ENCODE measurements around the gene IL17B. TPM values are rescaled to one million over a fixed set of nuclear protein-coding genes. Genes with fewer than 3 reads are reported as not detected.
A peak's percentile ranks its signal among the peaks of the same experiment; 100 is the strongest.

Gene IL17B
- total RNA-seq, 1 donor from 2014 or later = 2.7 TPM

- peaks cover 22% of the 10 kb centered on the region for H3K4me1 ChIP-seq
- DNase-seq (ENCODE audit: extremely low spot score in 2 of 2) = no peak
- intact Hi-C loops (cut with DNase I) = no loop called here
- no peak overlapping the region for H3K27ac ChIP-seq
- H3K4me3 ChIP-seq = no peak overlapping the region
- H3K27me3 ChIP-seq = no peaks in the 10 kb centered on the region
- H3K36me3 ChIP-seq = no peaks in the 10 kb centered on the region
- TF ChIP-seq POLR2AphosphoS5 (IDR thresholded peaks at IDR 0.05; ENCODE audit: insufficient read depth in 1 of 2, low read depth in 1 of 2) = no peak
- no peak for TF ChIP-seq POLR2A (IDR thresholded peaks at IDR 0.05)
- TF ChIP-seq CTCF (IDR thresholded peaks at IDR 0.05) = no peak
- no peaks in the 10 kb centered on the region for H3K9me3 ChIP-seq
These were observed 11.0 kb downstream of the IL17B start for GRCh38 chr5:149367972-149368645.

DNA sequence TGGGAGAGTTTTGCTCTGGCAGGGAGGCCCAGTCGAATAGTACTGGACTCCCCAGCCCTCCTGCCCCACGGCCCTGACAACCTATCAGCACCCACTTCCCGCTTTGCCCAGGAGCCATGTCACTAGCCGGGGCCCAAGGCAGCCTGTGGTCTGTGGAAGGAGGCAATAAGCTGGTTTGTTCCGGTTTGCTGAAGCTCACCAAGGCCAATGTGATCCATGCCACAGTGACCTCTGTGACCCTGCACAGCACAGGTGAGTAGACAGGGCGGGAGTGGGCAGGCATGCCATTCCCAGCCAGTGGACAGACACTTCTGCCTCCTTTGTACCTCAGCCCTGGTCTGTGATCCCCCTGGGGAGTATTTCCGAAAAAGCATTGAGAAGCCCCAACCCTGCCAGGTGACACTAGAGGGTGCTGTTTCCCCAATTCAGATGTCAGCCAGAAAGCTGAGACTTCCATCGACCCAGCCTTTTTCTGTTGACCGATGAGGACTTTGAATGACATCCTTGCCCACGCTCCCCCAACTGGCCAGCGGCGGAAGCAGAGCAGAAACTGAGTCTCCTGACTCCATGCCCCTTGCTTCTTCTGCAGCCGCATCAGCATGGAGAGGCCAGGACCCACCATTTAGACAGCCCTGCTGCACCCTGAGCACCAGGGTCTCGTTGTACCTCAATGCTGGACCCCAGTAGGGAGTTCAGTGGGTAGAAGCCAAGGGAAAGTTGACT is 11.7 kb downstream of the IL17B start:
- no peaks in the 10 kb centered on the region for H3K36me3 ChIP-seq
- peaks cover 22% of the 10 kb centered on the region for H3K4me1 ChIP-seq
- TF ChIP-seq POLR2AphosphoS5 (IDR thresholded peaks at IDR 0.05; ENCODE audit: insufficient read depth in 1 of 2, low read depth in 1 of 2) = peak in 1 of 2 donors; percentile 22
- TF ChIP-seq CTCF (IDR thresholded peaks at IDR 0.05) = peak; percentile 21 to 64 (median 60)
- TF ChIP-seq POLR2A (IDR thresholded peaks at IDR 0.05) = no peak
- no peaks in the 10 kb centered on the region for H3K27me3 ChIP-seq
- no peak overlapping the region for H3K4me3 ChIP-seq
- intact Hi-C loops (cut with DNase I) = no loop called here
- no peaks in the 10 kb centered on the region for H3K9me3 ChIP-seq
- no peak overlapping the region for H3K27ac ChIP-seq
- no peak for DNase-seq (ENCODE audit: extremely low spot score in 2 of 2)

DNA sequence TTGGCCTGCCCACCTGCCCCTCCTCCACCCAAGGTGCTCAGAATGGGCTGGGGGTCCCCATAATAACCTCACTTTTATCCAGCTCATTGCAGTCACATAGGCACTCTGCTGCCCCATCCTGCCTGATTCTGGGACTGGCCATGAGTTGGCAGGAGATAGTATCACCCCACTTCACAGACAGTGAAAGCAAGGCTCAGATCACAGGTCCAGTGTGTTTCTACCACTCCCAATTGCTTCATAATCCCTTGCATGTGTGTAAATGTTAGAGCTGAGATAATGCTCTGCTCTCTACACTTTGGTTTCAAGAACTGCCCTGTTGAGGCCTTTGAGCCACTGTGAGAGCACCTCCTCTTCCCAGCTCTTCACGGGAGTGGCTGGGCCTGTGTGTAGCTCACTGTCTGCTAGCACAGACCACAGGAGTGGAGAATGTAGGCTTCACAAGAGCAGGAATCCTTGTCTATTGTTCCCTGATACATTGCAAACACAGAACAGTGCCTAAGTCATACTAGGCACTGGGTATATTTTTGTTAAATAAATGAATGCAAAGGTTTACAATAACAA is 12.8 kb downstream of the IL17B start:
- DNase-seq (ENCODE audit: extremely low spot score in 2 of 2) = no peak
- TF ChIP-seq POLR2AphosphoS5 (IDR thresholded peaks at IDR 0.05; ENCODE audit: insufficient read depth in 1 of 2, low read depth in 1 of 2) (no peak), POLR2A (IDR thresholded peaks at IDR 0.05) (no peak), CTCF (IDR thresholded peaks at IDR 0.05) (no peak)
- Histone ChIP-seq H3K9me3 (no peaks in the 10 kb centered on the region), H3K4me3 (no peak overlapping the region), H3K36me3 (no peaks in the 10 kb centered on the region), H3K27me3 (no peaks in the 10 kb centered on the region), H3K4me1 (peaks cover 15% of the 10 kb centered on the region), H3K27ac (no peak overlapping the region)
- intact Hi-C loops (cut with DNase I) = no loop called here

- no peak for TF ChIP-seq CTCF (IDR thresholded peaks at IDR 0.05)
- no peak for TF ChIP-seq POLR2AphosphoS5 (IDR thresholded peaks at IDR 0.05; ENCODE audit: insufficient read depth in 1 of 2, low read depth in 1 of 2)
- TF ChIP-seq POLR2A (IDR thresholded peaks at IDR 0.05) = no peak
- H3K27me3 ChIP-seq = no peaks in the 10 kb centered on the region
- no peaks in the 10 kb centered on the region for H3K36me3 ChIP-seq
- H3K4me1 ChIP-seq = peaks cover 12% of the 10 kb centered on the region
- no peak overlapping the region for H3K4me3 ChIP-seq
- intact Hi-C loops (cut with DNase I) = no loop called here
- H3K27ac ChIP-seq = no peak overlapping the region
- no peak for DNase-seq (ENCODE audit: extremely low spot score in 2 of 2)
- H3K9me3 ChIP-seq = no peaks in the 10 kb centered on the region
These were observed 13.7 kb downstream of the IL17B start for GRCh38 chr5:149365418-149365817.

DNA sequence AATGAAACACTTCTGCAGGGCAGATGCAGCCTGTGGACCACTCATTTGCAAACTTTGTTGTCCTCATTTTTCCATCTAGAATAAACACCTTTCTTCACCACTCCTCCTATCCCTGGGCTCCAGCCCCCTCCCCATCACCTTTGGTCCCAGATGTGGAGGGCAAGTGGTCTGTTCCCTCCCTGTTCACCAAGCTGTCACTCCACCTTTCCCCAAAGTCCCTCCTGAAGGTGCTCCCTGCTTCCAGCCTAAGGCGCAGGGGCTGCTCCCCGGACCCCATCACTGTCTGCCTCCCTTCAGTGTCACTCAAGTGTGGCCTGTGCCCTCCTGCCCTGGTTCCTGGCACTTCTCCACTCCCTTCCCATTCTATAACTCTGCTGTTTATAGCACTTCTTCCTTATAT is 14.4 kb downstream of the IL17B start:
- H3K36me3 ChIP-seq = no peaks in the 10 kb centered on the region
- H3K27me3 ChIP-seq = no peaks in the 10 kb centered on the region
- H3K27ac ChIP-seq = no peak overlapping the region
- H3K4me1 ChIP-seq = peaks cover 12% of the 10 kb centered on the region
- no peaks in the 10 kb centered on the region for H3K9me3 ChIP-seq
- TF ChIP-seq POLR2AphosphoS5 (IDR thresholded peaks at IDR 0.05; ENCODE audit: insufficient read depth in 1 of 2, low read depth in 1 of 2) (no peak), CTCF (IDR thresholded peaks at IDR 0.05) (no peak), POLR2A (IDR thresholded peaks at IDR 0.05) (no peak)
- DNase-seq (ENCODE audit: extremely low spot score in 2 of 2) = no peak
- no peak overlapping the region for H3K4me3 ChIP-seq
- intact Hi-C loops (cut with DNase I) = no loop called here
